ENCODE measurements around the gene ARG1.

Gene ARG1

DNA sequence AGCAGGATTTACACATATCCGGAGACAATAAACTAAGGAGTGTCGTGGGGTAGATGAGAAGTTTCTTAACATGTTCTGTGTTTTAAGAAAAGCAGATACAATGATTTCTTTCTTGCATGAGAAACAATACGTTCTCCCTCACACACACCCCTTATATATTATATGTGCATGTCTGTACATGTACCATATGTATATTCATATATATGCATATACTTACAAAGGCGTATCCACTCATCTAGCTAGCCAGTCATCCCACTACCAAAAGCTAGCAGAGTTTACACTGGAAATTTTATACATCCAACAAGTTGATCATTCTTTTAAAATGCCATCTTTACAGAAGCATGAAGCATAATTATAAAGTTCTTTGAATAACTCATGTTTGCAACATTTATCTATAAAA, 14.9 kb downstream of the ARG1 start:
- no peak for DNase-seq

DNA sequence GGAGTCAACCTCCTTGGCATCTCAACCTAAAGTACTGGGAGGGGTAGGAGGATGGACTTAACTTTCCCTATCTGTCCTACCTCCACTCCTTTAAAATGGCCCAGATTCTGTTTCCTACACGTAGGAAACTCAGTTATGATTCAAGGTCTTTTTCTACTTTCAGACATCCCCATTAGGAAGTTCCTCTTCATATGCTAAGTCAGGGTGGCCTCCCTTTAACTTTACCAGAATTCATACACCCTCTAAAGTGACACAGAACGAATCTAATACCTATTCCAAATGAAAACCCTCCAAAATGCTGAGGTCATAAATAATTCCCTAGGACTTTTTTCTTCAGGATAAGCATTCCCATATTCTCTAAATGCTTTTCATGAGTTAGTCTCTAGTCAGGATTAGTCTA, 15.6 kb downstream of the ARG1 start:
- DNase-seq: no peak

DNA sequence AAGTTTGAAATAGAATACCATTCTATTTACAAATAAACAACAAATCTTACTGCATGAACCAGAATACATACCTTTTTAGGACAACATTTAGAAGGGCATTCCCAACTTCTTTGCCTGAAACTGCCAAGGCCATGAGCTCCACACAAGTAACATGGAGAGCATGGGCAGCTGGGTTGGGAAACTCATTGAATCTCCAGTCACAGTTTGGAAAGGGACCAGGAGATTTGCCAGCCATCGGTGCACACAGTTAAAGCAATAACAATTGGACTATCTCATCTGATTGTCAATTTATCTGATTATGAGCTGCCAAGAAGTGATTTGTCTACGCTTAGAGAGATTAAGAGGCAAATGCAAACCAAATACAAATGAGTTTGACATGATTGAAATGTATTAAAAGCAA, 19.9 kb downstream of the ARG1 start:
- no peak for DNase-seq

DNA sequence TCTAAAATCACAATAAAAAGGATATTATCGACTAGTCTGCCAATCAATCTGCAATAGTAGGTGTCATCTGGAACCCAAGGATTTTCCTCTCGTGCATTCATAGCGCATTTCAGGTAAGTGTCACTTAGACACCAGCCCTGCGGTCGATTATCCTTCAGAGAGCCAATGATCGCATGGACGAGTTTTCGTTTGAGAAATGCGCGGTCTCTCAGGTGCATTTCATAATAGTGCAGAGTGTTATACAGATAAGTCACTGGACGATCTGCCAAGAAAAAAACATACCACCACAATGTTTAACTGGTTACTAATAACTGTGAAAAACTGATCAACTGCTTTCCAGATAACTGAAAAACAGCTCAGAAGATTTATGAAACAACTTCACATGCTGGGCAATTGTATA, 21.0 kb downstream of the ARG1 start:
- DNase-seq: no peak

DNA sequence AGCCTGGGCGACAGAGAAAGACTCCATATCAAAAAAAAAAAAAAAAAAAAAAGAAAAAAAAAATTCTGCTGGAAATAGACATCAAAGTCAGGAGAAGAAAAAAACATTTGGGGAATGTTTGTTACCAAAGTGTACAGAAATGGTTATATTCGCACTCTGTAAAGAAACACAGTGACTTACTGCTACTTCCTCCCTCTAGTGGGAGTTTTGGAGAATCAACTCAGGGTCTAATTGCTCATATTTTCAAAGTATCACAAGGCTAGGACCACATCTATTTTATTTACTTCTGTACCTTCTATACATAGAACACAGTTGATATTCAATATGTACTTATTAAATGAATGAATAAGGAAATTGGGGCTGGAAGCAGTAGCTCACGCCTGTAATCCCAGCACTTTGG, 24.4 kb downstream of the ARG1 start:
- no peak for DNase-seq

DNA sequence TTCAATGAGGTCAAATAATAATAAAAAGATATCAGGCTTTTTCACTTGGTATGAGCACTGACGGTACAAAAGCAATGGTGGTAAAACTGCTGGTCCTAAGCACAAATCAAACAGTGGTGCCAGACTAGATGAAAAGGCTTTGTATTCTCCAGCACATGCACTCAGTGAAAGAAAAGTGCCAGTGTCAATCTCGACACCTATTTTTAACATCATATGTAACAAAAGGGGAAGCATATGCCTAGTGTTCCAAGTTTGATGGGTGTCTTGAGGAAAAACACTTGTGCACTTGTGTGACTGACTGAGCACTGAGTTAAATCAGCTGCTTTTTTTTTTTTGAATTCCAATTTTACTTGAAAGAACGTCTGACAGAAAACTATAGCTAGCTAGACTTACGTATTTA, 27.7 kb downstream of the ARG1 start:
- DNase-seq: no peak

DNA sequence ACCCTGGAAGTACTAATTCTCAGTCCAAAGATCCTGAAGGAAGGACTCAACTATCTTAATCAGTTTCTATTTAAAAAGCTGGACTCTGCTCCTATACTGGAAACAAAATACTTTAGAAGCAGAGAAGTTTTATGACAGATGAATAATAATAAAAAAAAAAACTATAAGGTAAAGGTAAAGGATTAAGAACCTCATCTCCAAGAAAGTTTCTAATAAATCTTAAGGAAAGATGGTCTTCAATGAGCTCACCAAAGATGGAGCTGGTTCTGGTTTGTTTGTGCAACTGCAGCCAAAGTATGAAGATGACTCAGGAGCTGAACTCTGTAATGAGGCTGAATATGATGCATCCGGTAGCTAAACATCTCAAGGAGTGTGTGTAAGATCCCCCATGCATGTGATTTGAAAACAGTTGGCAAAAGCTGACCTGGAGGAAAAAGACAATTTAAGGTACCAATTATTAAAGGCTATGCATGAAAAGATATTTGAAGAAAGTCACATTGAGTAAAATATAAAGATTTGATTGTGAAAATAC, 29.8 kb downstream of the ARG1 start:
- DNase-seq: no peak

DNA sequence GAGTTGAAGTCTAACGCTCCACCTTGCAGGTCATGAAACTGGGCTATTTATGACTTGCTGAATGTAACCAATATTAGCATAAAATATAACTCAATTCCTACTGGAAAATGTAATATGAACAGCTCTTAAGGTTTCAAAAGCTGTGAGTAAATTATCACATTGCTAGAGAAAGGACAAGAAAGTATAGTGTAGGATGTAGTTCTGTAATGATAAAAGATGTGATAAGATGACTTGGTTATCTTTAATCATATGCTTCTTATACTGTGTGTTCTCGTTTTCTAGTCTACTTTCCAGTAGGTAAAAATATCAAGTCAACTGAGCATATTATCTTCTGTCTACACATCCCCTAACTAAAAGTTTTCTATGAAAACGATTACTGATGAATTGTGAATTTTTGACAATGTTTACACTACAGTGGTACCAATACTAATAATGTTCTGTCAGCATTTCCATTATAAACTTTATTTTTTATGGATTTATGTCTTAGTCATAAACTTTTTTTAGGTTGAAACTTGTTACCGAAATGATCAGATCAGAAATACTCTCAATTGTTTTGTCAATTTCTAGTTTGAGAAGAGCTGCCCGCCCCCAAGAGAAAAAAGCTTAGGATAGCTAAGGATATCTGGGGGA, 40.4 kb downstream of the ARG1 start:
- DNase-seq: no peak

DNA sequence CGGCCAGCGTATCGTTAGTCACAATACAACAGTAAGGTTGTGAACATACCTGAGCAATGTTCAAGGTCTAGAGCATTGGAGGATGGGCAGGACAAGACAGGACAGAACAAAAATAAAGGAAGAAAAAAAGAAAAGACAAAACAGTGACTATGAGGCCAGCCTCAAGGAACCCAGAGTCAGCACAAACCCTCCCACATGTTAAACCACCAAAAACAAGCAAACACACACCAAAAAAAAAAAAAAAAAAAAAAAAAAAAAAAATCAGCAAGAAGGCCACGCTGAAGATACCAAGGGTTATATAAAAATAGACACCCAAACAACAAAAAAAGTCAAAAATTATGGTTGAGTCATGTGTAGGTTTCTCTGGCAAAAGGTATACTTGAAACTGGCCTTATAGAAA, 42.2 kb downstream of the ARG1 start:
- no peak for DNase-seq

DNA sequence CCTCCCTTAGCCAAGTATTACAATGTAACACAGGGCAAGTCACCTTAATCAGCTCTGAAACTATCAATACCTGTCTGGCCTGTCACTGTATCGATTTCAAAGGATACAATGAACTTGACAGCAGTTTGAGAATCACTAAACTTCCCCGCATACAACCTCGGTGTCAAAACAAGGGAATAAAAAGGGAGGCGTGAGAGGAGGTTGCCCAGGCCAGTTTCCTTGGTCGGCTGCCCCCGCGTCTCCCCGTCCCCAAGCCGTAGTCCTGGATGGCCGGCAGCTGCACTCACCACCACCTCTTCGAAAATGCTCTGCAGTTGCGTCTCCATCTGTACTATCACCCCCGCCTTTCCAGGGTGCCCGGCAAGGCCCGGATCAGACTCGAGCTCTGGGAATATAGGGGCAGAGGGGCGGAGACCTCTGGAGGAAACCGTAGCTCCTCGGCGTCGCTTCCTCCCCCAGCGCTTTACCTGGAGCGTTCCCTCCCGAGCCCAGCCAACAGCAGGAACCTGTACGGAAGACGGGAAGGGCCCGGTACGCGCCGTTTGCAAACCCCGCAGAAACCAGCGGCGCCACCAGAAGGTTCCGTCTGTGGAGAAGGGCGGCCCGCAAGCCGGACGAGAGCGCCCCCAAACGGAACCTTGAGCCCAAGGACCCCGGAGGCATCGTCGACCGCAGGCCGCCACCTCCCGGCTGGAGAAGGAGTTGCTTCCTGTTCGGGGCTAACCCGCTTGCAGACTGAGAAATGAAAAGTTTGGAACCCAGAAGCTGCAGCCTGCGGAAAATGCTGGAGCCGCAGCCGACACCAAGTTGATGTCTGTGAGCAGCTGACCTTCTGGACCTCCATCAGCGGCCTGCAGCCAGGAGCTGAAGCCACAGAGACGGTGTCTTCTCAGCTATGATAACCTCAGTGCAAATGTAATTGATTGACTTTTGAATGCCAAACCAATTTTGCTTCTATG, 55.0 kb downstream of the ARG1 start, which contains the start of gene MED23:
MED23 (minus strand) TSS at position 519 of the 959 bp plus-strand sequence; CDS start at position 326, 193 bp downstream.
- peak; percentile 89 to 90 for DNase-seq

DNA sequence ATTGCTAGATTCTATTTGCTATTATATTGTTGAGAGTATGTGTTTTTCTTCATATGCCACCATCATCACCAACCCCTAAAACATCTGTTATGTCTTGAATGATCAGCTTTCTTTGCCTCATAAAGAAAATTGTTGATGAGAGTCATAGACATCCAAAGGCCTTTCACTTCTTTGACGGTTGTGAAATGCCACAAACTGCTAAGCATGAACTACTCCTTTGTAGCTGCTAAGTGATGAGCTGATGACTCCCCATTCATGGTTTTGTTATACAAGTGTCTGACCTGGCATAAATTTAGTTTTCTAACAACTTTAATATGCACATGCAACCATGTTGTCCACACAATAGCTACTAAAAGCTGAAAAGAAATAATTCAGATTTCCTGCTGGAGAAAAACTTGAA, 55.7 kb downstream of the ARG1 start:
- DNase-seq: no peak

DNA sequence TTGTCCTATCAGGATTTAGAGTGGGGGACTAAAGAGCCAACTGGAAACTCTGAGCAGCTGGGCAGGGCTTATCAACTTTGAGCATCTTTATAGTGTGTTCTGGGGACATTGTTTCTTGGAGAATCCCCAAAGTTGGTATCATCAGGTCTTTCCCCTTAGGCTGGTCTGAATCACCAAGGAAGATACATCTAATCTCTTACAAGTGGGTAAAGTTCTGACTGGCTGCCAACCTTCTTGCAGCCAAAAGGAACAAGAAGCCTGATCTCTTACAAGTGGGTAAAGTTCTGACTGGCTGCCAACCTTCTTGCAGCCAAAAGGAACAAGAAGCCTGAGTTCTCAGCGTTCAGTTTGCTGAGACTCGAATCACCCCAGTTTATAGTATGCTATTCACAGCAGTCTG, 56.6 kb downstream of the ARG1 start:
- DNase-seq: no peak

DNA sequence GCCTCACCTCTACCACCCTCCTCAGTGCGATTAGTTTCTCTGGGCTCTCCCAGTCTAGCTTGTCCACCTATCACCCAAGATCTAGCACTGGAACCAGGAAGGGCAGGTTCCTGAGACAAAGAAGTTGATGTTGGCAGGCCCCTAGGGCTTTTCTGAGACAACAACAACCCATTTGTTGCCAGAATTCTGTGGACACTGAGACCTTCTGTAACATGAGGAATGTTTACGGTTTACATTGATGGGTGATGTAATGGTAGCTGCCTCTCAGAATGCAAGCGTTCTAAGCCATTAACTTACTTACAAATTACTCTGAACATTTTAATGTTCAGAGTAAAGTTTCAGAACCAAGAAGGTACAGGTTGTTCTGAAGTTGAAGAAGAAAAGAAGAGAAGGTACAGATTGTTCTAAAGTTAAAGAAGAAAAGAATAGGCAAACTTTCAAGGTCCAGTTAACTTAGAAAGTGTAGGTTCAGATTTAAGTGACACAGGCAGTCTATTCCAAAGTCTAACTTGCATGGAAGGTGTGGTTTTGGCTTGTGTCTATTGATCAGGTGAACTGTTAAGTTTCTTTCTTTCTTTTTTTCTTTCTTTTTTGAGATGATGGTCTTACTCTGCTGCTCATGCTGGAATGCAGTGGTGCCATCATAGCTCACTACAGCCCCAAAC, 58.7 kb downstream of the ARG1 start:
- DNase-seq: no peak

Data from NCI-H2081 (cell line).